DOHH2 (cell line): ENCODE results near the gene ADAMTS16.

Experiments used
- EZH2phosphoT487 ChIP-seq: fragments of 200-600 bp; sonication (generic); IDR thresholded peaks from 2 replicates; pipeline ENCODE4 v1.6.1; 2017; ENCODE audit warnings: borderline replicate concordance, mild to moderate bottlenecking, antibody characterized with exemption, low read length, moderate library complexity, mixed read lengths
- TF ChIP-seq, protein P1 (sequence below): fragments of 200-600 bp; sonication (generic); IDR thresholded peaks from one replicate; pipeline ENCODE4 v1.5.1; 2014; ENCODE audit warnings: antibody characterized with exemption, mild to moderate bottlenecking, low read depth, low read length; ENCODE audit not compliant: poor library complexity, severe bottlenecking

DNA sequence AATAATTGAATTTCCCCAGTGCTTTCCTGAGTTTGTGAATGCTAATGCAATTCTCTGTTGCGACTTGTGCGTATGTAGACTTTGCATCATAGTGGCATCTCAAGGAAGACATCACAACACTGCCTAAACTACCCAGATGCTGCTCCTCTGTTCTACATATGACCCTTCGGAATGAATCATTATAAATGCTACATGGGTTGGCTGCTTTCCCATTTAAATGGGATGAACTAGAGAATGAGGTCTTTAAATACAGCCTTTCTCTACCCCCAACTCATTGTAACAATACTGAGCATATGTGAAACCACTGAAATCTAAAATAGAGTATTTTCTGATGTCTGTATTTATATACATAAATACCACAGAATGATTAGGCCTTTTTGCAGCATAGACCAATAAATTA, 145.8 kb downstream of the ADAMTS16 start:
- TF ChIP-seq, protein P1, sequence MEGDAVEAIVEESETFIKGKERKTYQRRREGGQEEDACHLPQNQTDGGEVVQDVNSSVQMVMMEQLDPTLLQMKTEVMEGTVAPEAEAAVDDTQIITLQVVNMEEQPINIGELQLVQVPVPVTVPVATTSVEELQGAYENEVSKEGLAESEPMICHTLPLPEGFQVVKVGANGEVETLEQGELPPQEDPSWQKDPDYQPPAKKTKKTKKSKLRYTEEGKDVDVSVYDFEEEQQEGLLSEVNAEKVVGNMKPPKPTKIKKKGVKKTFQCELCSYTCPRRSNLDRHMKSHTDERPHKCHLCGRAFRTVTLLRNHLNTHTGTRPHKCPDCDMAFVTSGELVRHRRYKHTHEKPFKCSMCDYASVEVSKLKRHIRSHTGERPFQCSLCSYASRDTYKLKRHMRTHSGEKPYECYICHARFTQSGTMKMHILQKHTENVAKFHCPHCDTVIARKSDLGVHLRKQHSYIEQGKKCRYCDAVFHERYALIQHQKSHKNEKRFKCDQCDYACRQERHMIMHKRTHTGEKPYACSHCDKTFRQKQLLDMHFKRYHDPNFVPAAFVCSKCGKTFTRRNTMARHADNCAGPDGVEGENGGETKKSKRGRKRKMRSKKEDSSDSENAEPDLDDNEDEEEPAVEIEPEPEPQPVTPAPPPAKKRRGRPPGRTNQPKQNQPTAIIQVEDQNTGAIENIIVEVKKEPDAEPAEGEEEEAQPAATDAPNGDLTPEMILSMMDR, result no peak
- TF ChIP-seq EZH2phosphoT487, result no peak
